H7 (cell line): ENCODE results near the gene VPS33A. TPM values are rescaled to one million over a fixed set of nuclear protein-coding genes. Genes with fewer than 3 reads are reported as not detected.
A peak's percentile ranks its signal among the peaks of the same experiment; 100 is the strongest.

Experiments used
- DNase-seq: peaks from one replicate; pipeline ENCODE4 v3.0.0; 2012
- H3K27me3 ChIP-seq: 2 replicates; pipeline ENCODE4 v1.6.0; 2011; ENCODE audit warnings: mild to moderate bottlenecking, low read length; ENCODE audit not compliant: control insufficient read depth, insufficient read depth
- H3K36me3 ChIP-seq: replicated peaks from 2 replicates; pipeline ENCODE4 v1.5.1; 2011; ENCODE audit warnings: low read length; ENCODE audit not compliant: control insufficient read depth, insufficient read depth
- H3K4me3 ChIP-seq: 2 replicates; pipeline ENCODE4 v1.5.1; 2011; ENCODE audit warnings: low read depth, mild to moderate bottlenecking, control low read depth, low read length, moderate library complexity; ENCODE audit not compliant: insufficient read depth
- total RNA-seq: library from RNA; depleted of rRNA; stranded (reverse); fragments of >200 nt; shearing (Covaris generic); gene quantifications from 2 replicates; pipeline ENCODE4 v1.2.3, GENCODE V29; 2014

VPS33A gene
- total RNA-seq, 1 experiment from 2014 or later = 38.3 TPM

DNA sequence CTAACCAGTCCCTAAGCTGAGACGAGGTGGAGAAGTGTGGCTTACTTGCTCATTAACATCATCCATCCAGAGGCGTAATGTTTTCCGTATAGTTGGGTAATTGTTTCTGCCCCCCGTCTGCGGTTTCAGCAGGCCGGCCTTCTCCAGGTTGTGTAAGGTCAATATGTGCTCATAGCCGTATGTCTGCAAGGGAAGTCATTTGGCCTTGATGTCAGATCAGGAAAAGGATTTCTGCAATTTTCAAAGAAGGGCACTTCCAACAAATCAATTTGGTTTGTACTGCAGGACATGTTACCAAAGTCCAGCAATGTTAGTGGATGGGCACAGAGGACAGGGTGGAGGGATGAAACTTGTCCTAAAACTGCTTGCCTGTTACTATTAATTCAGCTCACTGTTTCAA is 30.6 kb downstream of the VPS33A start:
- peaks cover 3% of the 10 kb centered on the region for H3K36me3 ChIP-seq
- no peak overlapping the region for H3K4me3 ChIP-seq
- H3K27me3 ChIP-seq = no peaks in the 10 kb centered on the region
- no peak for DNase-seq

- Histone ChIP-seq H3K27me3 (no peaks in the 10 kb centered on the region), H3K4me3 (no peak overlapping the region), H3K36me3 (peaks cover 3% of the 10 kb centered on the region)
- DNase-seq = no peak
These were observed 33.6 kb downstream of the VPS33A start for GRCh38 chr12:122232691-122233090.

DNA sequence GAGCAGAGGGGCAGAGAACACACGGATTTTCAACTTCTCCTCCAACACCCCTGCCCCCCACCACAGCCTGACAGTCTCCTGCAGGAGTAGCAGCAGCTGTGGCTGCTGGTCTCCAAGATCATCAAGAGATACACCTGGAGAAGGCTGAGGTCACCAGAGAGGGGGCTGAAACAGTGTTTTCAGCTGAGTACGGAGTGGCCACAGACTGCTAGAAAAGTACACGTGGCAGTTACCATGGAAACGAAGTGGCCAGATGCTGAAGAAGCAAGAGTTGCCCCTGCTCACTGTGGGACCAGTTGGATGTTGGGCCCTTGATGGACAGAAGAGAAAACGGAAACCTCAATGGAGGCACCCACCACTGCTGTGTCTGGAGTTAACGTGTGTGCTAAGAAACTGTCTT is 35.5 kb downstream of the VPS33A start:
- Histone ChIP-seq H3K4me3 (no peak overlapping the region), H3K36me3 (peaks cover 3% of the 10 kb centered on the region), H3K27me3 (no peaks in the 10 kb centered on the region)
- DNase-seq = no peak

GRCh38 chr12:122228092-122228491 is 38.2 kb downstream of the VPS33A start:
- Histone ChIP-seq H3K27me3 (no peaks in the 10 kb centered on the region), H3K36me3 (peaks cover 5% of the 10 kb centered on the region), H3K4me3 (no peak overlapping the region)
- DNase-seq = no peak

GRCh38 chr12:122227341-122227740 is 39.0 kb downstream of the VPS33A start:
- Histone ChIP-seq H3K4me3 (no peak overlapping the region), H3K36me3 (peaks cover 5% of the 10 kb centered on the region), H3K27me3 (no peaks in the 10 kb centered on the region)
- DNase-seq = no peak

DNA sequence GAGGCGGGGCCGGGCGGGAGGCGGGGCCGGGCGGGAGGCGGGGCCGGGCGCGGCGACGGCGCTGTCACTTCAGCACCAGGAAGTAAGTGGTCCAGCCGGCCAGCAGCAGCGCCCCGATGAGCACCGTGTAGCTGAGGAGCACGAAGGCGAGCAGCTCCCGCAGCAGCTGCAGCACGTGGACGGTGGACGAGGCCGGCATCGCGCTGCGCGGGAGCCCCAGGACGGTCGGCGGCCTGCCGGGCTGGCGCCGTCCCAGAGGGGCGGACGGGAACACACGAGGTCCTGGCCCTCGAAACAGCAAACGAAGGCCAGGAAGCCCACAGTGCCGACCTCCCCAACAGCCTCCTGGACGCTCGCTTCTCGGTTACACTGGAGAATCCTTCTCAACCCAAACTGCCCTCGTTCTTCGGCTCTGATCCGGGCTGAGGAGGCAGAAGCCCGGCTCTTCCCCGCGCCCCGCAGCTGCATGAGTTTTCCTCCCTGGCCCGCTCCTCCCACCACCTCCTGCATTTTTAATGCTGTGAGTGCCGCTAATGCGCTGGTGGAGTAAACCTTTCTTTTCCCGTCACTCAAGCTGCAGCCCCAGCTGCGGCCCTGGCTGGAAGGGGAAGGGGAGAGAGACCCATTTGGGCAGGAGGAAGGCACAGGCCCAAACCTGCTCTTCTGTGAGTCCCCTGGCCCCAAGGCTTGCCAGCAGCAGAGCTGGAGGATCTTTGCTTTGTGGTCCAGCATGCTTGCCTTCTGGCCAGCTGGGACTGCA is 39.7 kb downstream of the VPS33A start:
- Histone ChIP-seq H3K4me3 (peak overlapping the region; percentile 45), H3K36me3 (peaks cover 5% of the 10 kb centered on the region), H3K27me3 (no peaks in the 10 kb centered on the region)
- DNase-seq = no peak

DNA sequence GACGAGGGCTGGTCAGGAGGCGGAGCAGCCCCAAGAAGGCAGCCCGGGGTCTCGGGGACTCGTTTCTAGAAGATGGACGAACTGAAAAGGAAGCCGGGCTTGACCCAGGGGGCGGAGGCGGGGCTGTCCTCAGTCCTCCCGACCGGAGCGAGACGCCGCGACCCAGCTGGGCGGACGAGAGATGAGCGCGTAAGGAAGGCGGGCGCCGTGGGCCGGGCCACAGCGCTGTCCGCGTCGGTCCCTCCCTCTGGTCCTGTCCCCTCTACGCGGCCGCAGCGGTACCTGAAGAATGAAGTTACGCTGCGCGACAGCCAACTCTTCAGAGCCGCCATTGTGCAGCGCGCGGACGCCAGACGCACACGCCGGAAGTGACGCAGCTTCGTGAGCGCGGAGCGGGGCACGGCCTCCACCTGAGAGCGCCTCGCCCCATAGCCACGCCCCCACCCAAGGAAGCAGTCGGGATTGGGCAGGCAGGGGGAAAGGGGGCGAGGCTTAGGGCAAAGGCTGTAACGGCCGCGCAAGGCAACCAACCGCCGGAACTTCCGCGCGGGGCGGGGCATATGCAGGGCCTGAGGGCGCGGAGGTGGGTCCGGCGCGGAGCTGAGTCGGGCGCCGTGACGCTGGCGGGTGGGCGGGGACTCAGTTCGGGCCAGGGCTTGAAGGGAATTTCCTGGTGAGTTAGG is 40.5 kb downstream of the VPS33A start, which contains the start of gene DIABLO:
Gene DIABLO (minus strand): TSS at position 370 of the 683 bp plus-strand sequence. CDS start 38 bp downstream, at position 332.
- peak within 1 kb of the TSS; percentile 96 for H3K4me3 ChIP-seq
- no peaks in the 10 kb centered on the region for H3K27me3 ChIP-seq
- H3K36me3 ChIP-seq = peaks cover 10% of the 10 kb centered on the region
- peak; percentile 99 for DNase-seq

- Histone ChIP-seq H3K27me3 (no peaks in the 10 kb centered on the region), H3K36me3 (peaks cover 36% of the 10 kb centered on the region), H3K4me3 (no peak overlapping the region)
- no peak for DNase-seq
These were observed 49.8 kb downstream of the VPS33A start for GRCh38 chr12:122216445-122216844.

DNA sequence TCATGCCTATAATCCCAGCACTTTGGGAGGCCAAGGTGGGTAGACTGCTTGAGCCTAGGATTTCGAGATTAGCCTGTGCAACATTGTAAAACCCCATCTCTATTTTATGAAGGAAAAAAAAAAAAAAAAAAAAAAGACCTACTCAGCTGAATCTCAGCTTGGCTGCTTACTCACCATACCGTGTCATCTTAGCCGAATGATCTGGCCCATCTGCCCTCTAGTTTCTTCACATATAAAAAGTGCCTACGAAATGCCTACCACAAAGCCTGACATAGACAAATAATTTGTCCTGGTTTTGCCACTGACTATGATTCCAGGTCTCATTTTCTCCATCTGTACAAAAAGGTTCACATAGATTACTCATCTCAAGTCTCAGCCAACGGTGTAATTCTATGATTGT is 50.5 kb downstream of the VPS33A start:
- H3K36me3 ChIP-seq = peaks cover 34% of the 10 kb centered on the region
- no peak for DNase-seq

GRCh38 chr12:122208073-122208820 is 58.0 kb downstream of the VPS33A start:
- peaks cover 30% of the 10 kb centered on the region for H3K27me3 ChIP-seq
- H3K36me3 ChIP-seq = peaks cover 24% of the 10 kb centered on the region
- no peak overlapping the region for H3K4me3 ChIP-seq
- DNase-seq = no peak

More for the DNA sequence above, 50.5 kb downstream of the VPS33A start:
- no peaks in the 10 kb centered on the region for H3K27me3 ChIP-seq
- no peak overlapping the region for H3K4me3 ChIP-seq

GRCh38 chr12:122207391-122207790 is 58.9 kb downstream of the VPS33A start:
- peaks cover 19% of the 10 kb centered on the region for H3K36me3 ChIP-seq
- no peak overlapping the region for H3K4me3 ChIP-seq
- H3K27me3 ChIP-seq = peaks cover 37% of the 10 kb centered on the region
- no peak for DNase-seq

GRCh38 chr12:122206976-122207375 is 59.3 kb downstream of the VPS33A start:
- peaks cover 19% of the 10 kb centered on the region for H3K36me3 ChIP-seq
- DNase-seq = no peak
- no peak overlapping the region for H3K4me3 ChIP-seq
- H3K27me3 ChIP-seq = peaks cover 38% of the 10 kb centered on the region

- Histone ChIP-seq H3K36me3 (peaks cover 16% of the 10 kb centered on the region), H3K27me3 (peaks cover 38% of the 10 kb centered on the region), H3K4me3 (no peak overlapping the region)
- DNase-seq = peak; percentile 54
These were observed 60.0 kb downstream of the VPS33A start for GRCh38 chr12:122206111-122206881.
